ENCODE data around the gene HDAC10. TPM values are rescaled to one million over a fixed set of nuclear protein-coding genes. Genes with fewer than 3 reads are reported as not detected.

The HDAC10 gene
- total and polyA plus RNA-seq, 2 experiments from 2014 or later: 23.8 to 30.2 TPM

DNA sequence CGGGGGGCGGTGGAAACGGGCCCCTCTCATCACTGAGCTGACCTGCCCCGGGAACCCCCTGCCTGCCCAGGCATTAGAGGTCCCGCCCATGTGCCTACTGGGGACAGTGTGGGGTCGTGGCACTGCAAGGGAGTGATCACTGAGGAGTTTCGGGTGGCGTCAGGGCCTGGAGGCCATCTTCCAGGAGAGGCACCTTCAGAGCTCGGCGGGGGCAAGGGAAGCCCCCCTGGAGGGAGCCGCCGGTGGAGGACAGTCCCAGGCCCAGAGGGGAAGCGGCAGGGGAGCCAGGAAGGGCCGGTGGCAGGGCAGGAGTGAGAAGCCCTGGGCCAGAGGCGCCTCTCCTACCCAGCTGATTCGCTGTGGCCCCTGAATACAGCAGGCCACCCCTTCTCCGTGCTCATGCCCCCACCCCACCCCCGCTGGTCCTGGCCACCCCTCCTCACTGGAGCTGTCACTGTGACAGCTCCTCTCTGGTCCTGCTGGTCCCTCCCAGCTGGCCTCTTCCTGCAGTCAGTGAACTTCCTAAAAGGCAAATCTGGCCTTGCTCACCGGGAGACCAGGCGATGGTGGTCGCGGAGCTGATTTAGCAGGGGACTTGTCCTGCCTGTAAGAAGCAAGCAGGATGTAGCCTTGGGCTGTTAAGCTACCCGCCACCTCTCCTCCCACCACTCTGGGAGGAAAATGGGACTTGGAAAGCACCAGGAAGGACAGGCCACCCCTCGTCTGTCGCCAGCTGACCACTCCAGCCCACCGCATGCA is 21.2 kb upstream of the HDAC10 start:
- Histone ChIP-seq H2AFZ (no peak overlapping the region), H3K4me2 (peak overlapping the region; percentile 99), H3K27ac (no peak overlapping the region), H4K20me1 (ENCODE audit: insufficient read depth, poor library complexity, severe bottlenecking) (peaks cover 2% of the 10 kb centered on the region), H3K27me3 (peaks cover 28% of the 10 kb centered on the region), H3K4me1 (ENCODE audit: insufficient read depth) (peaks cover 34% of the 10 kb centered on the region), H3K4me3 (no peak overlapping the region), H3K9me2 (replicated peaks; ENCODE audit: insufficient read depth) (no peaks in the 10 kb centered on the region), H3K36me3 (replicated peaks; ENCODE audit: insufficient read depth, low read depth) (no peaks in the 10 kb centered on the region), H3K79me2 (no peaks in the 10 kb centered on the region), H3K9me3 (ENCODE audit: low read depth) (no peaks in the 10 kb centered on the region)
- 49% methylated on average over 14 of the region's 26 CpGs for WGBS (ENCODE audit: low lambda C conversion rate, missing lambda C conversion rate)
- TF ChIP-seq EZH2phosphoT487 (IDR thresholded peaks at IDR 0.05; ENCODE audit: low read depth, severe bottlenecking, unreplicated experiment) (no peak), EZH2 (IDR thresholded peaks at IDR 0.05; ENCODE audit: borderline replicate concordance) (no peak)
- TF ChIP-seq, protein P1, sequence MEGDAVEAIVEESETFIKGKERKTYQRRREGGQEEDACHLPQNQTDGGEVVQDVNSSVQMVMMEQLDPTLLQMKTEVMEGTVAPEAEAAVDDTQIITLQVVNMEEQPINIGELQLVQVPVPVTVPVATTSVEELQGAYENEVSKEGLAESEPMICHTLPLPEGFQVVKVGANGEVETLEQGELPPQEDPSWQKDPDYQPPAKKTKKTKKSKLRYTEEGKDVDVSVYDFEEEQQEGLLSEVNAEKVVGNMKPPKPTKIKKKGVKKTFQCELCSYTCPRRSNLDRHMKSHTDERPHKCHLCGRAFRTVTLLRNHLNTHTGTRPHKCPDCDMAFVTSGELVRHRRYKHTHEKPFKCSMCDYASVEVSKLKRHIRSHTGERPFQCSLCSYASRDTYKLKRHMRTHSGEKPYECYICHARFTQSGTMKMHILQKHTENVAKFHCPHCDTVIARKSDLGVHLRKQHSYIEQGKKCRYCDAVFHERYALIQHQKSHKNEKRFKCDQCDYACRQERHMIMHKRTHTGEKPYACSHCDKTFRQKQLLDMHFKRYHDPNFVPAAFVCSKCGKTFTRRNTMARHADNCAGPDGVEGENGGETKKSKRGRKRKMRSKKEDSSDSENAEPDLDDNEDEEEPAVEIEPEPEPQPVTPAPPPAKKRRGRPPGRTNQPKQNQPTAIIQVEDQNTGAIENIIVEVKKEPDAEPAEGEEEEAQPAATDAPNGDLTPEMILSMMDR (IDR thresholded peaks at IDR 0.05; ENCODE audit: poor library complexity): no peak
- no peak for DNase-seq (ENCODE audit: low spot score)

DNA sequence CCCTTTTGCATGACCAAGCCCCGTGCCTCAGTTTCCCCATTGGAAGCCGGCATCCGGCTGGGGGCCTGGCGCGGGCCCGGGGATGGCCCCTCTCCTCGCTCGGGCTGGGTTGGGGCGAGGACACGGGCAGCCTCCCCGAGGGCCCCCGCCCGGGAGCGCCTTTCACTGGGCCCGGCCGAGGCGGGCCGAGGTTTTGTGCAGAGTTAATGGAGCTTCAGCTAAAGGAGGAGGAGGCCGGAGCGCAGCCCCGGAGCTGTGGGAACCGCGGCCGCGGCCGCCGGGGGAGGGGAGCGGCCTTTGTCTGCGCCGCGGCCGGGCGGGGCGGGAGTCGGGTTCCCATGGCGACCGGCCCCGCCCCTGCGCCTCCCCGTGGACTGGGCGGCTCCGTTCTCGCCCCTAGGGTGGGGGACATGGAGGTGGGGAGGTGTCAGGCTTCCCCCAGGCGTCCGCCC is 20.5 kb upstream of the HDAC10 start:
- WGBS (ENCODE audit: low lambda C conversion rate, missing lambda C conversion rate): 5% methylated on average over 16 of the region's 45 CpGs
- Histone ChIP-seq H3K4me1 (ENCODE audit: insufficient read depth) (peaks cover 34% of the 10 kb centered on the region), H3K27ac (no peak overlapping the region), H3K79me2 (no peaks in the 10 kb centered on the region), H3K36me3 (replicated peaks; ENCODE audit: insufficient read depth, low read depth) (no peaks in the 10 kb centered on the region), H4K20me1 (ENCODE audit: insufficient read depth, poor library complexity, severe bottlenecking) (peaks cover 2% of the 10 kb centered on the region), H3K4me2 (peak overlapping the region; percentile 99), H3K9me3 (ENCODE audit: low read depth) (no peaks in the 10 kb centered on the region), H3K27me3 (peaks cover 28% of the 10 kb centered on the region), H3K4me3 (peak overlapping the region; percentile 5), H3K9me2 (replicated peaks; ENCODE audit: insufficient read depth) (no peaks in the 10 kb centered on the region), H2AFZ (no peak overlapping the region)
- TF ChIP-seq EZH2 (IDR thresholded peaks at IDR 0.05; ENCODE audit: borderline replicate concordance) (no peak), EZH2phosphoT487 (IDR thresholded peaks at IDR 0.05; ENCODE audit: low read depth, severe bottlenecking, unreplicated experiment) (no peak)
- TF ChIP-seq, protein P1 (IDR thresholded peaks at IDR 0.05; ENCODE audit: poor library complexity): peak; percentile 31
- peak; percentile 84 for DNase-seq (ENCODE audit: low spot score)

DNA sequence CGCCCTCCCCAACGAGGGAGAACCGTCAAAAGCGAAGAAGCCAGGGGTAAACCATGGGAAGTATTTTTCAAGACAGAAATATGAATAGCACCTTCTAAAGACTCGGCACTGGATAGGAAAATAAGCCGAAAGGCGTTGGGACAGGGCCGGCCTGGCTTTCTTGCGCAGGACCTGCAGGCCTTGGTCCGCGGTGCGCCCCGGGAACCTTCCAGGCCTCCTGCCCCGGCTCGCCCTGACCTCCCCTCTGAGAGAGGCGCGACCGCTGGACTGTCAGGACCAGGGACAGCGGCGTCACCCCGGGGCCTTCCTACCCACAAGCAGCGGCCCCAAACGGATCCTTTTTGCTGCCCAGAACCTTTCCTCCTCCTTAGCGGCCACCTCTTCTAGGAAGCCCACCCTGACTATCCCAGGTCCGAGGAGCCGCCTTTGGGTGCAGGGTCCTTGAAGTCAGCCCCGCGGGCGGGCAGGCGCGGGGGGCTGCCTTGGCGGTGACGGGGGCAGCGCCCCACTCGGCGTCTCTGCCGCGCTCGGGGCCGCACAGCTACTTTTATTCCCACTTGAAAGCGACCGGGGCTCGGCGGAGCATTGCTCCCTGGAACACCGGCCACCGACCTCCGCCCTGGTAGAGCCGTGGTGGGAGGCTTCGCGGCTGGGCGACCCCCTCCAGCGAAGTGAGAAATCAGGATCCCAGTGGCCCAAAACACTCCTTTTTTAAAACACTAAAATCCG is 19.8 kb upstream of the HDAC10 start:
- Histone ChIP-seq H3K4me3 (peak overlapping the region; percentile 21), H3K9me3 (ENCODE audit: low read depth) (no peaks in the 10 kb centered on the region), H3K27me3 (peaks cover 28% of the 10 kb centered on the region), H2AFZ (peak overlapping the region; percentile 45), H3K4me1 (ENCODE audit: insufficient read depth) (peaks cover 34% of the 10 kb centered on the region), H3K27ac (no peak overlapping the region), H3K79me2 (no peaks in the 10 kb centered on the region), H3K4me2 (peak overlapping the region; percentile 99), H3K36me3 (replicated peaks; ENCODE audit: insufficient read depth, low read depth) (no peaks in the 10 kb centered on the region), H3K9me2 (replicated peaks; ENCODE audit: insufficient read depth) (no peaks in the 10 kb centered on the region), H4K20me1 (ENCODE audit: insufficient read depth, poor library complexity, severe bottlenecking) (peaks cover 2% of the 10 kb centered on the region)
- 11% methylated on average over 46 of the region's 53 CpGs for WGBS (ENCODE audit: low lambda C conversion rate, missing lambda C conversion rate)
- peak; percentile 87 for DNase-seq (ENCODE audit: low spot score)
- no peak for TF ChIP-seq EZH2phosphoT487 (IDR thresholded peaks at IDR 0.05; ENCODE audit: low read depth, severe bottlenecking, unreplicated experiment)
- TF ChIP-seq, protein P1 (IDR thresholded peaks at IDR 0.05; ENCODE audit: poor library complexity): no peak
- peak; percentile 77 for TF ChIP-seq EZH2 (IDR thresholded peaks at IDR 0.05; ENCODE audit: borderline replicate concordance)
